Effector memory CD4-positive, alpha-beta T cell (primary cell): ENCODE results near the gene HGFAC.

Experiments used
- DNase-seq, 3 donors: peaks; one replicate each; pipeline ENCODE4 v3.0.0-alpha.2; 2020
- H3K27ac ChIP-seq: 2 replicates; pipeline ENCODE4 v1.7.0; 2013; ENCODE audit warnings: mild to moderate bottlenecking, low read length, moderate library complexity; ENCODE audit not compliant: insufficient read depth, poor library complexity, severe bottlenecking
- H3K27me3 ChIP-seq: replicated peaks from 2 replicates; pipeline ENCODE4 v1.7.0; 2013; ENCODE audit warnings: mild to moderate bottlenecking, low read length; ENCODE audit not compliant: insufficient read depth, control insufficient read depth, poor library complexity, severe bottlenecking
- H3K36me3 ChIP-seq: 2 replicates; pipeline ENCODE4 v1.7.0; 2013; ENCODE audit warnings: mild to moderate bottlenecking, low read length, moderate library complexity; ENCODE audit not compliant: control insufficient read depth, insufficient read depth
- H3K4me1 ChIP-seq: 2 replicates; pipeline ENCODE4 v1.7.0; 2013; ENCODE audit warnings: low read length, mild to moderate bottlenecking; ENCODE audit not compliant: control insufficient read depth, insufficient read depth, poor library complexity, severe bottlenecking
- H3K4me3 ChIP-seq: 2 replicates; pipeline ENCODE4 v1.7.0; 2013; ENCODE audit warnings: low read length, low read depth, mild to moderate bottlenecking; ENCODE audit not compliant: insufficient read depth, poor library complexity, severe bottlenecking
- H3K9me3 ChIP-seq: 2 replicates; pipeline ENCODE4 v1.7.0; 2013; ENCODE audit warnings: mild to moderate bottlenecking, low read length, moderate library complexity; ENCODE audit not compliant: control insufficient read depth
- total RNA-seq, 3 donors: gene quantifications; one replicate each; lab custom pipeline; 2026; lab: John Stamatoyannopoulos, UW

The HGFAC gene
- 0 to 0.39 (median 0.17) reads per million in 3 donors for total RNA-seq

- Histone ChIP-seq H3K4me3 (no peak within 1 kb of the TSS), H3K27me3 (no peaks in the 10 kb centered on the region), H3K27ac (no peak within 1 kb of the TSS), H3K9me3 (no peaks in the 10 kb centered on the region), H3K4me1 (no peaks in the 10 kb centered on the region), H3K36me3 (no peaks in the 10 kb centered on the region)
- no peak for DNase-seq
These were observed at the start of gene HGFAC for GRCh38 chr4:3441501-3442459. Gene HGFAC (plus strand): TSS chr4:3441968. CDS start chr4:3442002, 34 bp downstream.

DNA sequence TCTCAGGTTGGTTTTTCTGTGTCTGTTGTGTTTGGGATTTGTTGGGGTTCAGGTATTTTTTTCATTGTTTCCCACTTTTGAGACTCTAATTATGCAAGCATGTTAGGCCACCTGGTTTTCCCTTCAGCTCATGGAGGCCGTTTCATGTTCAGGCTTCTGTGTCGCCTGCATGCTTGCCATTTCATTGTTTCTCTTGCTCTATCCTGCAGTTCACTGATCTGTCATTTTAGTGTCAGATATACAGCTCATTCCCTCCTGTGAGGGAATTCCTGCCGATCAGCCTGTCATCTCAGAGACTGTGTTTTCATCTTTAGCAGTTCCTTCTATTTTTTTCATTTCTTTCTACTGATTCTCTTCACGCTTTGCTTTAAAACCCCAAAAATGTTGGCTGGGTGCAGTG, 49.4 kb upstream of the HGFAC start:
- Histone ChIP-seq H3K27me3 (no peaks in the 10 kb centered on the region), H3K27ac (no peak overlapping the region), H3K4me1 (no peaks in the 10 kb centered on the region), H3K4me3 (no peak overlapping the region), H3K36me3 (no peaks in the 10 kb centered on the region), H3K9me3 (no peaks in the 10 kb centered on the region)
- DNase-seq, result no peak

DNA sequence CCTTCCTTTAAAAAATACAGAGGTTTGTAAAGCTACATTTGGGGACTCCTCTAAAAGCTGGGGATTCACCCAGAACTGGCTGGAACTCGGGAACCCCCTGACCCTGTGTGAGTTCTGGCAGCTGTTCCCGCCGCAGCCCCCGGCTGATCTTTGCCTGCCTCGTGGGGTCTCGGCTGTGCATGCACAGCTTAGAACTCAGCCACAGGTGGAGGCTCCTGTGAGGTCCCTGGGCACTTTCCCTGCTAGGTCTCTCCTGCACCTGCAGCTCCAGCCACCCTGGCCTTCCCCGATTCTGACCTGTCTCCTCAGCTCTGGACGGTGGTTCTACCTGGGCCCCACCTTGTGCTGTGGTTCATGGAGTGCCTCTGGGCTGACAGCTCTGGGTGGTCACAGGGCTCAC, 48.6 kb upstream of the HGFAC start:
- DNase-seq, result no peak
- no peaks in the 10 kb centered on the region for H3K27me3 ChIP-seq
- no peaks in the 10 kb centered on the region for H3K36me3 ChIP-seq
- H3K27ac ChIP-seq, result no peak overlapping the region
- H3K9me3 ChIP-seq, result no peaks in the 10 kb centered on the region
- H3K4me1 ChIP-seq, result no peaks in the 10 kb centered on the region
- H3K4me3 ChIP-seq, result no peak overlapping the region

DNA sequence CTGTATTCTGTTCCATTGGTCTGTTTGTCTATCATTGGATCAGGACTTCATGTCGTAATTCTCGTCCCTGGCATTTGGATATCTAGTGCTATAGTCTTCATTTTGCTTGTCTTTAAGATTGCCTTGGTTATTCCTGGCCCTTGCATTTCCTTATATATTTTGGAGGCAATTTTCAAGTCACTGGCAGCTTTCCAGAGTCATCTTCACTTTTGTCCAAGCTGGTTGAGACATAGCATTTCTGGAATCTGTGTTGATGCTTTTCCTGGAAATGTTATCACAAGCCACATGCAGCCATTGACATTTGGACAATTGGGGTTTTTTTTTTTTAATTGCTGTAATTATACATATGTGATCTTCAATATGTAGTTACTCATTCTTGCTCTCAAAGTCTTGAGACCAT, 45.2 kb upstream of the HGFAC start:
- H3K27ac ChIP-seq, result no peak overlapping the region
- no peak for DNase-seq

DNA sequence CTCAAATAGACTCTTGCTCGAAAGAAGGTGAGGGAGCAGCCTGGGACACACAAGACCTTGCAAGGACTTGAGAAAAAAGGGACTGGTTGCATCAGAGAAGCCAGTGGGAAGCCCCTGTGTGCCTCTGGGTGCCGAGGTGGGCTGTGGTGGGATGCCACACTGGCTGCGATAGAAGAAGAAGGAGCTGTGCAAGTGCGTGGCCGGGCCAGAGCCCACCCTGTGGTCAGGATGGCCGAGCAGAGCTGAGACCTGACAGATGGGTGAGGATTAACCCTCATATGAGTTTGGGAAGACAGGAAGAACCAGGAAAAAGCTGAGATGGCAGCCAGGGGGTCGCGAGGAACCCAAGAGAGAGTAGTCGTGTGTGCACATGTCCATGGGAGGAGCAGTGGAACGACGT, 44.6 kb upstream of the HGFAC start:
- Histone ChIP-seq H3K4me1 (no peaks in the 10 kb centered on the region), H3K27ac (no peak overlapping the region), H3K36me3 (no peaks in the 10 kb centered on the region), H3K27me3 (no peaks in the 10 kb centered on the region), H3K4me3 (no peak overlapping the region), H3K9me3 (no peaks in the 10 kb centered on the region)
- DNase-seq, result no peak

More for the DNA sequence above, 45.2 kb upstream of the HGFAC start:
- Histone ChIP-seq H3K4me1 (no peaks in the 10 kb centered on the region), H3K27me3 (no peaks in the 10 kb centered on the region), H3K9me3 (no peaks in the 10 kb centered on the region), H3K36me3 (no peaks in the 10 kb centered on the region), H3K4me3 (no peak overlapping the region)

GRCh38 chr4:3399277-3400194, 42.2 kb upstream of the HGFAC start:
- Histone ChIP-seq H3K27me3 (no peaks in the 10 kb centered on the region), H3K36me3 (no peaks in the 10 kb centered on the region), H3K9me3 (no peaks in the 10 kb centered on the region), H3K4me3 (no peak overlapping the region), H3K4me1 (no peaks in the 10 kb centered on the region), H3K27ac (no peak overlapping the region)
- DNase-seq, result no peak

GRCh38 chr4:3401436-3402171, 40.2 kb upstream of the HGFAC start:
- Histone ChIP-seq H3K27ac (no peak overlapping the region), H3K4me1 (no peaks in the 10 kb centered on the region), H3K36me3 (no peaks in the 10 kb centered on the region), H3K4me3 (no peak overlapping the region), H3K27me3 (no peaks in the 10 kb centered on the region), H3K9me3 (no peaks in the 10 kb centered on the region)
- no peak for DNase-seq

GRCh38 chr4:3402491-3403347, 39.0 kb upstream of the HGFAC start:
- Histone ChIP-seq H3K4me3 (no peak overlapping the region), H3K36me3 (no peaks in the 10 kb centered on the region), H3K9me3 (no peaks in the 10 kb centered on the region), H3K4me1 (no peaks in the 10 kb centered on the region), H3K27ac (no peak overlapping the region), H3K27me3 (no peaks in the 10 kb centered on the region)
- no peak for DNase-seq

GRCh38 chr4:3403348-3403906, 38.3 kb upstream of the HGFAC start:
- no peaks in the 10 kb centered on the region for H3K27me3 ChIP-seq
- no peaks in the 10 kb centered on the region for H3K9me3 ChIP-seq
- DNase-seq, result no peak
- no peak overlapping the region for H3K4me3 ChIP-seq
- H3K4me1 ChIP-seq, result no peaks in the 10 kb centered on the region
- H3K27ac ChIP-seq, result no peak overlapping the region
- no peaks in the 10 kb centered on the region for H3K36me3 ChIP-seq
